ENCODE data around the gene ABCB9.

DNA sequence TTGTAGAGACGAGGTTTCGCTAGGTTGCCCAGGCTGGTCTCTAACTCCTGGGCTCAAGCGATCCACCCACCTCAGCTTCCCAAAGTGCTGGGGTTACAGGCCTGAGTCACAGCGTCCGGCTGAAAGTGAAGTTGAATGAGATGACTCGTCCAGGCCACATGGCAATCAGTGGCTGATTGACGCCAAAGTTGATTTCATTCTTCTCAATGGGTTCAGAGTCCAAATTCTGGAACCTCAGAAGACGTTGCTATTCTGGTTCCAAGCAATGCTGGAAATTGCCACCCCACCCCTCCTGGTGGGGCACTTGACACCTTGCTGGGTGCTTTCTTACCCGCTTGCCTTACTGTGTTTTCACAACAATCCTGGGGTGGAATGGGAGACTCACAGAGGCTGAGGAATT lies 14.9 kb downstream of the ABCB9 start:
- TF ChIP-seq POLR2AphosphoS5 (IDR thresholded peaks at IDR 0.05): no peak
- TF ChIP-seq, protein P1, sequence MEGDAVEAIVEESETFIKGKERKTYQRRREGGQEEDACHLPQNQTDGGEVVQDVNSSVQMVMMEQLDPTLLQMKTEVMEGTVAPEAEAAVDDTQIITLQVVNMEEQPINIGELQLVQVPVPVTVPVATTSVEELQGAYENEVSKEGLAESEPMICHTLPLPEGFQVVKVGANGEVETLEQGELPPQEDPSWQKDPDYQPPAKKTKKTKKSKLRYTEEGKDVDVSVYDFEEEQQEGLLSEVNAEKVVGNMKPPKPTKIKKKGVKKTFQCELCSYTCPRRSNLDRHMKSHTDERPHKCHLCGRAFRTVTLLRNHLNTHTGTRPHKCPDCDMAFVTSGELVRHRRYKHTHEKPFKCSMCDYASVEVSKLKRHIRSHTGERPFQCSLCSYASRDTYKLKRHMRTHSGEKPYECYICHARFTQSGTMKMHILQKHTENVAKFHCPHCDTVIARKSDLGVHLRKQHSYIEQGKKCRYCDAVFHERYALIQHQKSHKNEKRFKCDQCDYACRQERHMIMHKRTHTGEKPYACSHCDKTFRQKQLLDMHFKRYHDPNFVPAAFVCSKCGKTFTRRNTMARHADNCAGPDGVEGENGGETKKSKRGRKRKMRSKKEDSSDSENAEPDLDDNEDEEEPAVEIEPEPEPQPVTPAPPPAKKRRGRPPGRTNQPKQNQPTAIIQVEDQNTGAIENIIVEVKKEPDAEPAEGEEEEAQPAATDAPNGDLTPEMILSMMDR (IDR thresholded peaks at IDR 0.05): no peak

Measured in suprapubic skin (tissue), 3 donors.